ENCODE results near the gene RAD51B.

DNA sequence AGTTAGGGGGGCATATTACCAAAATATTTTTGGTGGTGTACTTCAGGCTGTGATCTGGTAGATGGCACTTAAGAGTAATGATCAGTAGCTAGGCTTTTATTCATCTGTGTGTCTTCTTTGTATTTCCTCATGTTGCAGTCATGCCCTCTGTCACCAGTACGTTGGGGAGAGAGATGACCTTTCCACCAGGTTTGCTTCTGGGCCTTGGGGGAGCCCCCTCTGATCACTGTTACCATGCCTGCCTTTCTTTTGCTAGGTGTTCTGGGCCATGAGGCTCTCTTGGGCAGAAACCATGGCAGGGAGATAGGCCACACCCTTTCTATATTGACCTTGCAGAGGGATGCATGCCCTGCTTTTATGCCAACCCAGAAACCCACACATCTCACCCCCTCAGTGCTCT lies 208.5 kb downstream of the RAD51B start:
- TF ChIP-seq POLR2A (IDR thresholded peaks at IDR 0.05; ENCODE audit: low read depth, low read length) (no peak), POLR2AphosphoS5 (IDR thresholded peaks at IDR 0.05; ENCODE audit: low read depth, low read length) (no peak)

Data from GM12892 (cell line).